Measurements from ENCODE around the gene P4HB. TPM values are rescaled to one million over a fixed set of nuclear protein-coding genes. Genes with fewer than 3 reads are reported as not detected.

P4HB gene
- total RNA-seq (2014; rRNA removed; shearing (Covaris generic)) (418 and 620 TPM in 2 replicates), polyA plus RNA-seq (2016; fragmentation: Nextera tagmentation; extraction: Ambion mirVana) (206 and 209 TPM in 2 replicates)
- long read RNA-seq, transcript P4HB-201 (11 exons, 2,603 nt): major isoform, 218 of 232 reads
- long read RNA-seq, partial matches to known transcripts: 5 of 232 reads
- long read RNA-seq, other reads (novel, unspliced or antisense): 7 of 232 reads

GRCh38 chr17:81859906-81860755, at the start of gene P4HB:
TSS of gene P4HB (minus strand) at chr17:81860535. CDS start at chr17:81860471, 64 bp downstream.
- Histone ChIP-seq H3K9me2 (ENCODE audit: insufficient read depth) (no peaks in the 10 kb centered on the region), H2AFZ (no peak within 1 kb of the TSS), H3K36me3 (ENCODE audit: insufficient read depth) (peaks cover 5% of the 10 kb centered on the region; the same call in 1 of the 2 replicates), H3K4me1 (ENCODE audit: insufficient read depth) (peaks cover 13% of the 10 kb centered on the region), H3K4me2 (peak within 1 kb of the TSS; percentile 97), H3K79me2 (replicated peaks; ENCODE audit: insufficient read depth) (peaks cover 72% of the 10 kb centered on the region), H3K27me3 (ENCODE audit: insufficient read depth) (no peaks in the 10 kb centered on the region), H4K20me1 (replicated peaks; ENCODE audit: insufficient read depth) (peaks cover 35% of the 10 kb centered on the region), H3K27ac (ENCODE audit: low read depth) (peak within 1 kb of the TSS; percentile 86), H3K4me3 (peak within 1 kb of the TSS; percentile 94), H3F3A (replicated peaks; ENCODE audit: low read depth) (peaks cover 45% of the 10 kb centered on the region)
- Mint-ChIP-seq H3K36me3 (ENCODE audit: low read depth) (peaks cover 57% of the 10 kb centered on the region), H3K27ac (peak within 1 kb of the TSS; percentile 98), H3K9me3 (peaks cover 2% of the 10 kb centered on the region; the same call in 1 of the 3 replicates), H3K27me3 (ENCODE audit: insufficient read depth, low read depth, poor library complexity) (peaks cover 24% of the 10 kb centered on the region), H3K4me3 (peak within 1 kb of the TSS; percentile 95), H3K4me1 (peaks cover 14% of the 10 kb centered on the region)
- no peak; the same call in 2 of the 3 replicates for ATAC-seq
- peak; percentile 83 for TF ChIP-seq POLR2AphosphoS5 (IDR thresholded peaks at IDR 0.05; ENCODE audit: low read depth)
- TF ChIP-seq CTCF (conservative IDR thresholded peaks at IDR 0.05; ENCODE audit: low read depth in 2 of 2): no peak
- DNase-seq (ENCODE audit: low spot score): no peak

- Histone ChIP-seq H3K36me3 (ENCODE audit: insufficient read depth) (peaks cover 6% of the 10 kb centered on the region; the same call in 1 of the 2 replicates), H3K4me3 (no peak overlapping the region), H4K20me1 (replicated peaks; ENCODE audit: insufficient read depth) (peaks cover 9% of the 10 kb centered on the region), H3F3A (replicated peaks; ENCODE audit: low read depth) (peaks cover 22% of the 10 kb centered on the region), H3K4me2 (no peak overlapping the region), H3K9me2 (ENCODE audit: insufficient read depth) (no peaks in the 10 kb centered on the region), H3K4me1 (ENCODE audit: insufficient read depth) (peaks cover 6% of the 10 kb centered on the region), H3K27me3 (ENCODE audit: insufficient read depth) (no peaks in the 10 kb centered on the region), H2AFZ (no peak overlapping the region), H3K79me2 (replicated peaks; ENCODE audit: insufficient read depth) (peaks cover 7% of the 10 kb centered on the region), H3K27ac (ENCODE audit: low read depth) (no peak overlapping the region)
- DNase-seq (ENCODE audit: low spot score): no peak
- peaks cover 9% of the 10 kb centered on the region for H3K27me3 Mint-ChIP-seq (ENCODE audit: insufficient read depth, low read depth, poor library complexity)
- no peak overlapping the region for H3K4me3 Mint-ChIP-seq
- no peaks in the 10 kb centered on the region for H3K9me3 Mint-ChIP-seq
- peaks cover 18% of the 10 kb centered on the region for H3K36me3 Mint-ChIP-seq (ENCODE audit: low read depth)
- ATAC-seq: no peak
- peaks cover 3% of the 10 kb centered on the region; the same call in 1 of the 3 replicates for H3K4me1 Mint-ChIP-seq
- no peak overlapping the region for H3K27ac Mint-ChIP-seq
- TF ChIP-seq NANOG (IDR thresholded peaks at IDR 0.05; ENCODE audit: borderline replicate concordance) (no peak), ETS1 (IDR thresholded peaks at IDR 0.05) (no peak), REST (IDR thresholded peaks at IDR 0.05; ENCODE audit: unreplicated experiment) (no peak), CREB1 (CRISPR knock-in tag; IDR thresholded peaks at IDR 0.05; ENCODE audit: low read depth) (no peak)
Observed at GRCh38 chr17:81909231-81909630, 48.9 kb upstream of the P4HB start.

Data from GM23338 (cell line).